Measurements from ENCODE around the gene KREMEN2. TPM values are rescaled to one million over a fixed set of nuclear protein-coding genes. Genes with fewer than 3 reads are reported as not detected.

The KREMEN2 gene
- total and polyA plus RNA-seq, 2 of the 13 experiments (the other 11 are each of a cell fraction or from before 2014, with no cell fraction given): 0.48 to 1.2 TPM

GRCh38 chr16:2969545-2970521, 5.8 kb downstream of the KREMEN2 start (continued):
- no peak for TF ChIP-seq SMAD3 (CRISPR knock-in tag; IDR thresholded peaks at IDR 0.05)
- TF ChIP-seq CREBL2 (CRISPR knock-in tag; IDR thresholded peaks at IDR 0.05; ENCODE audit: borderline replicate concordance): no peak
- no peak for TF ChIP-seq ZNF331 (CRISPR knock-in tag; IDR thresholded peaks at IDR 0.05)
- no peak for TF ChIP-seq ZNF382 (CRISPR knock-in tag; IDR thresholded peaks at IDR 0.05; ENCODE audit: borderline replicate concordance)
- no peak for TF ChIP-seq ZBTB44 (CRISPR knock-in tag; IDR thresholded peaks at IDR 0.05)
- TF ChIP-seq KIAA2018 (CRISPR knock-in tag; IDR thresholded peaks at IDR 0.05; ENCODE audit: borderline replicate concordance): no peak
- no peak for TF ChIP-seq BHLHE40 (IDR thresholded peaks at IDR 0.05; ENCODE audit: low read length)
- TF ChIP-seq ZNF704 (CRISPR knock-in tag; IDR thresholded peaks at IDR 0.05; ENCODE audit: borderline replicate concordance): no peak
- no peak for TF ChIP-seq DZIP1 (CRISPR knock-in tag; IDR thresholded peaks at IDR 0.05)
- TF ChIP-seq GMEB2 (CRISPR knock-in tag; IDR thresholded peaks at IDR 0.05; ENCODE audit: low read depth): no peak

Data from HepG2 (cell line).